ENCODE results near the gene NMUR1.

DNA sequence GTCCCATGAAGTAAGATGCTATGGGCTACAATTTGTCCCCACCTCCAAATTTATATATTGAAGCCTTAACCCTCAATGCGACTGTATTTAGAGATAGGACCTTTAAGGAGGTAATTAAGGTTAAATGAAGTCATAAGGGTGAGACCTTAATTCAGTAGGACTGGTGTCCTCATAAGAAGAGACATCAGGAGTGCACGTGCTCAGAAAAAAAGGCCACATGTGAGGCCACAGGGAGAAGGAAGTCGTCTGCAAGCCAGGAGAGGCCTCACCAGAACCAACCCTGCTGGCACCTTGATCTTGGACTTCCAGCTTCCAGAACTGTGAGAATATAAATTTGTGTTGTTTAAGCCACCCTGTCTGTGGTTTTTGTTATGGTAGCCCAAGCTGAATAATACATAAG lies 36.9 kb upstream of the NMUR1 start:
- TF ChIP-seq, protein P1, sequence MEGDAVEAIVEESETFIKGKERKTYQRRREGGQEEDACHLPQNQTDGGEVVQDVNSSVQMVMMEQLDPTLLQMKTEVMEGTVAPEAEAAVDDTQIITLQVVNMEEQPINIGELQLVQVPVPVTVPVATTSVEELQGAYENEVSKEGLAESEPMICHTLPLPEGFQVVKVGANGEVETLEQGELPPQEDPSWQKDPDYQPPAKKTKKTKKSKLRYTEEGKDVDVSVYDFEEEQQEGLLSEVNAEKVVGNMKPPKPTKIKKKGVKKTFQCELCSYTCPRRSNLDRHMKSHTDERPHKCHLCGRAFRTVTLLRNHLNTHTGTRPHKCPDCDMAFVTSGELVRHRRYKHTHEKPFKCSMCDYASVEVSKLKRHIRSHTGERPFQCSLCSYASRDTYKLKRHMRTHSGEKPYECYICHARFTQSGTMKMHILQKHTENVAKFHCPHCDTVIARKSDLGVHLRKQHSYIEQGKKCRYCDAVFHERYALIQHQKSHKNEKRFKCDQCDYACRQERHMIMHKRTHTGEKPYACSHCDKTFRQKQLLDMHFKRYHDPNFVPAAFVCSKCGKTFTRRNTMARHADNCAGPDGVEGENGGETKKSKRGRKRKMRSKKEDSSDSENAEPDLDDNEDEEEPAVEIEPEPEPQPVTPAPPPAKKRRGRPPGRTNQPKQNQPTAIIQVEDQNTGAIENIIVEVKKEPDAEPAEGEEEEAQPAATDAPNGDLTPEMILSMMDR (IDR thresholded peaks at IDR 0.05; ENCODE audit: low read length), result no peak
- TF ChIP-seq EZH2 (optimal IDR thresholded peaks at IDR 0.05; ENCODE audit: low read depth, low read length) (no peak), EZH2phosphoT487 (IDR thresholded peaks at IDR 0.05; ENCODE audit: low read length) (no peak)
